Peyer's patch (tissue), 4 donors: ENCODE data around the gene SYNJ2.

Experiments
- CTCF ChIP-seq, 6 experiments: fragments of 450-650 bp in 4 of 6; fragments of 200-600 bp in 2 of 6; sonication (generic) in 1 of 6; IDR thresholded peaks; one replicate each; pipeline ENCODE4 v1.5.1; 2017 to 2019; ENCODE audit warnings: antibody characterized with exemption in 6 of 6, mild to moderate bottlenecking in 3 of 6, moderate library complexity in 1 of 6
- POLR2A ChIP-seq, 2 donors: fragments of 450-650 bp; IDR thresholded peaks; one replicate each; pipeline ENCODE4 v1.5.1; 2017; ENCODE audit warnings: antibody characterized with exemption in 2 of 2, mild to moderate bottlenecking in 2 of 2, moderate library complexity in 2 of 2

- TF ChIP-seq CTCF (IDR thresholded peaks at IDR 0.05) (no peak), POLR2A (IDR thresholded peaks at IDR 0.05) (no peak)
Measured at GRCh38 chr6:158050107-158050735, 68.6 kb downstream of the SYNJ2 start.
